GM21367 (cell line): ENCODE results near the gene S100A11.
"Not testable (repeated sequence)": the region's sequence is repeated elsewhere in the genome, so short reads cannot be mapped to it uniquely, and the experiment has no call there.

Experiments used
- ATAC-seq: cut with Tn5 transposase; IDR thresholded peaks from one replicate; pipeline ENCODE4 v1.9.1; 2021; ENCODE audit not compliant: unreplicated experiment

Gene S100A11

DNA sequence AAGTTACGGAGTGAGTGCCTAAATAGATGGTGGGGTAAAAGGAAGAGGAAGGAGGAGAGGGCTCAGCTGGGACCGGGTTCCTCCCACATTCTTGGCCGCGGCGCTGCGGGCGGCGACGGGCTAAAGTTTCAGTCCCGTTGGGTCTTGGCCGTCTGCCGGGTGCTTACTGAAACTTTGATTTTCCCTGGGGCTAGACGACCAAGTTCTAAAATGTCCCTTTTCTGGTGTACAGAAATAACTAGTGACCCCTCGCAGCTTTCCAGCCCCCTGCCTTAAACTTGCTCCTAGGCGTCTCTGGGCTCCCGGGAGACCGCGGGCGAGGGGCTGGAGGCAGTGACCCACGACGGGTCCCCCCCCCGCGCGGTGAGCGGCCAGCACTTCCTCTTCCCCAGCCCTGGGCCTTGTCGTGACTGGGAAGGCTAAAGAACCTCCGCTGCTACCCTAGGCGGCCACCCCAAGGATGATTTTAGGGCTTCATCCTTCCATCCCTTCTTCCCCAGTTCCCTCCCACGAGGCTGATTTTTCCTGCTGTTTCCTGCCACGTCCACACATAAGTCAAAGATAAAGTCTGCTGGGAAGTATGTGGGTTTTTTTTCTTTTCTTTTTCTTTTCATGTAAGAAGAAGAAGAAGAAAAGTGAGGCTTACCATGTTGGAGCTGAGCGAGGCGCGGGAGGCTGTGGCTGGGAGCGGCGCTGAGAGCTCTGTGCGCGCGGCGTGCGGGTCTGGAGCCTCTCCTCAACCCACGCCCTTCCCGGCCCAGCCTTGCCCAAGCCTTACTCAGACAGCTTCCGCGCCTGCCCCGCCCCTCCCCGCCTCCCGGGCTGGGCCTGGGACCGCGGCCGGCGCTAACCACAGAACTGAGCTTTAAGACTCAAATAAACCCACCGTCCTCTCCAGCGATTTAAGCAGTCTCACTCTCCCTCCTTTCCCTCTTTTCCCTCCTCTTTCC lies at the start of gene S100A11:
S100A11 (minus strand) TSS at position 738 of the 950 bp plus-strand sequence; CDS start at position 649, 89 bp downstream.
- ATAC-seq = no peak

DNA sequence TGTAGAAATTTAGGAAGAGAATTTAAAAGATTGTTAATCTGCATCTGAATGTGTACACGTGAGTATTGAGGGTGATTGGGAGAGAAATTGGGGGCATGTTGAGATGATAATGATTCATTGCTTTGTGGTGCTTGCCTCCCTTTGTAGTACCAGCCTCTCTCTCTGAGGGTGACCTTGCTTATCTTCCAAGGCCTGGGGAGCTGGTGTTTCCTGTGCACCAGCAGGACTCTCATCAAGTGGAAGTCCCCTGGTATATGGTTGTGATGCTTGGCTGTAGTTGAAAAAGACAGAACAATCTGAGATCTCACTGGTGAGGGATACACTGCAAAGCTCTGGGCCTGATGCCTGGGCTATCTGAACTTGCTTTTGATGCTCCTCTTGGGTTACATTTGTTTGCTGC lies 48.0 kb upstream of the S100A11 start:
- no peak for ATAC-seq

DNA sequence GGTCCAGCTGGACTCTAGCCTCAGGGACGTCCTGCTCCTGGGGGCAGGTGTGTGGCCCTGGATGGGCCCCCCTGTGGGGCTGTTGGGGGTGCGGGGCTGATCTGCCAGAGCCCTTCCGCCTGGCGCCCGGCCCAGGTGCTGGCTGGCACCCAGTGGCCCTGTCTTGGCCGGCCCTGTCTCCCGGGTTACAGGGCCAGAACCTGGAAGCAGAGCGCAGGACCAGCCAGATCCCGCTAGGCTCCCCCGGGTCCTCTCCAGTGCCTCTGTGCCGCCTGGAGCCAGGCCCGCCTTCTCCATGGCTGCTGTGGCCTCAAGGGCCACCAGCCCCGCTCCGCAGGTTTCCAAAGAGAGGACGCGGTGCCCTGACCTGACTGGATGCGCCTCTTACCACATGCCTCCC lies 44.2 kb upstream of the S100A11 start:
- not testable (repeated sequence) for ATAC-seq

DNA sequence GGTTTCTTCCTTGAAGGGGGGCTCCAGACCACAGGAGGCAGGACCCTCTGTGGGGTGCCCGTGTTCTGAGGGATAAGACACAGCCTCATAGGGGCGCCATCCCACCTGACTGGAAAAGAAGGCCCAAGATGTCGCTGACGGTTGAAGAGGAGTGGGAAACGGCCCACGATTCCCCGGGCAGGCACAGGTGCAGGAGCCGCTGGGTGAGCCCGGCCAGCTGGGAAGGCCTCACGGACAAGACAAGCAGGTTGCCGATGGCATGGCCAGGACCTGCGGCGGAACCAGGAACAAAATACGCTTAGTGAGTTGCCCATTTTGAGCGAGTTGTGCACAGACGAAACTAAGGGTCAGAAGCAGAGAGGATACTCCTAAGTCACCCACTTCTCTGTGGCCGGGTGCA lies 43.7 kb upstream of the S100A11 start:
- ATAC-seq = not testable (repeated sequence)

DNA sequence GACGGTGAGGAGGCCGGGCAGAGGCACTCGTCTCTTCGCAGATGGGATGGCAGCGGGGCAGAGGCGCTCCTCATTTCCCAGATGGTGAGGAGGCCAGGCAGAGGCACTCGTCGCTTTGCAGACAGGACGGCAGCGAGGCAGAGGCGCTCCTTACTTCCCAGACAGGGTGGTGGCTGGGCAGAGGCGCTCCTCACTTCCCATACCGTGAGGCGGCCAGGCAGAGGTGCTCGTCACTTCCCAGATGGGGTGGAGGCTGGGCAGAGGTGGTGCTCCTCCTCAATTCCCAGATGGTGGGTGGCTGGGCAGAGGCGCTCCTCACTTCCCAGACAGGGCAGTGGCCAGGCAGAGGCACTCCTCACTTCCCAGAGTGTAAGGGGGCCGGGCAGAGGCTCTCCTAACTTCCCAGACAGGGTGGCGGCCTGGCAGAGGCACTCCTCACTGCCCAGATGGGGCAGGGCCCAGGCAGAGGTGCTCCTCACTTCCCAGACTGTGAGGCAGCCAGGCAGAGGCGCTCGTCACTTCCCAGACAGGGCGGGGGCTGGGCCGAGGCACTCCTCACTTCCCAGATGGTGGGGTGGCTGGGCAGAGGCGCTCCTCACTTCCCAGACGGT lies 42.1 kb upstream of the S100A11 start:
- ATAC-seq = no peak

DNA sequence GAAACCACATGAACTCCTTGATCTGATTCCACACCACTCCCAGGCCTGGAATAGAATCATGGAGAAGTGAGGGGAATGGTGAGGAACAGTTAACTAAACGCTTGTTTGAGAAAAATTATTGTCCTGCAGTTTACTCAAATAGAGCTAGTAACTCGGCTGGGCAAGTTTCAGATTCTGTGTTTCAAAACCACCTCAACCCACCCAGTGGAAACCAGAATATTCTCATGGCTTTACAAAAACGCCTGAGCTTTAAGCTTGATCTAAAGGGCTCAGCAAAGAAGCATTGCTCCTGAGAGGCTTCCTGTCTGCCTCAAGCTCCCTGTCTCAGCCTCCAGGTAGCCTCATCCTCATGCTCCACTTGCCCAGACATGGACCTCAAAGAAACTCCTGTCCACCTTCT lies 35.5 kb upstream of the S100A11 start:
- ATAC-seq = no peak

DNA sequence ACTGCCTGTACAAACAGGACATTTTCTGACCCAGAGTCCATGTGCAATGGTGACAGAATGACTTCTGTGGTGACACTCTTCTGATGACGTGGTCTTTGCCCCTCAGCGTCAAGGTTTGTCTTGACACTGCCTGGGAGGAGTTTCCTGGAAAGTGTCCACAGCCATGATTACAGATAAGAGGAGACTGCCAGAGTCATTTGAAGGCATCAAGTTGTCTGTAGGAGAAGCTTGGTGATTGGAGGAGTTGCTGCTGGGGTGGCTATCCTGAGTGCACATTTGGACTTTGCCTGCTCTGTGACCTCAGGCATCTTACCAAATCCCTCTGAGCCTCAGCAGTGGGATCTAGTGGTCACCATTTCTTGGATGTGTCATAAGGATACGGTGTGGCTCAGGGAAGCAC lies 34.3 kb upstream of the S100A11 start:
- no peak for ATAC-seq

DNA sequence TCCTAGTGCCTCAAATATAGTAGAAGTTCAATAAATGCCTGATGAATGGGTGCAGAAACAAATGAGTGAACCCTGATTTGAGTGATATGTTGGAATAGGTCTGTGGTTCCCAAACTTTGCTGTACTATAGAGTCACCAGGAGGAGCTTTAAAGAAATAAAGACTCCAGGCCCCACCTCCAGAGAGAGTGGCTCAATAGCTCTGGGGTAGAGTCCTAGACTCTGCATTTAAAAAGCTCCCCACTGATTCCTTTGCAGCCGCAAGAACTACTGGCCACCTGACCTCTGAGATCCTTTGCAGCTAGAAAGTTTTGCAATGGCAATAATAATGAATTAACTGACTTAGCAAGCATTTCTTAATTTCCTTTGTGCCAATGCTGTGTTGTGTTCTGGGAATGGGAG lies 31.1 kb upstream of the S100A11 start:
- ATAC-seq = no peak

DNA sequence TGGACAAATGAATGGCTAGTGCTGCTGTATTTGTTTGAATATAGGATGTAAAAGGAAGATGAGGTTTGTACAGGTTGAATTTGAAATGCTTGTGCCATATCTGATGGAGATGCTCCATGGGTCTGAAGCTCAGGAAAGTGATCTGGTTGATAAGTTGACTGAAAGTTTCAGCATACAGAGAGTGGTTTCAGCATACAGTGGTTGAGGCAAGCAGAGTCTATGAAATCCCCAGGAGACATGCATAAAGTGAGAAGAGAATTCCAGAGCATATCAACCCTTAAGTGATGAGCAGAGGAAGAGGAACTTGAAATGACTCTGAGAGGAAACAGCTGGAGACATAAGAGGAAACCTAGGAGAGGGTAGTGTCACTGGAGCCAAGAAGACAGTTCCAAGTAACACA lies 30.3 kb upstream of the S100A11 start:
- ATAC-seq = no peak

DNA sequence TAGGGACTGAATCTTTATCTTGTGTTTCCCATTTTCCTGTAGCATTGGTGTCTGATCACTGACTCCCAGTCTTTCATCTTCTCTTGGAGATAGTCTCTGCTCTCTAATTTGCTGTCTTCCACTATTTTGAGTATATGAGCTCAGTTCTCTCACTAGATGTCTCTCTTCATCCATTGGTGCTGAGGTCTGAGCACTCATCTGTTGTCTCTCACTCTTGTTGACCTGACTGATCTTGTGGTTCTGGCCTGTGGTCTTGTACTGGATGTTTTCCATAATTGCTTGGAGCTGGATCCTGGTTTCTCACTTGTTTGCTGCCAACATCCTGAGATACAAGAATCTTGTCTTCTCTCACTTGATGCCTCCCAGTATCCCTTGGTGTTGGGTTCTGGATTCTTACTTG lies 25.1 kb upstream of the S100A11 start:
- ATAC-seq = no peak

DNA sequence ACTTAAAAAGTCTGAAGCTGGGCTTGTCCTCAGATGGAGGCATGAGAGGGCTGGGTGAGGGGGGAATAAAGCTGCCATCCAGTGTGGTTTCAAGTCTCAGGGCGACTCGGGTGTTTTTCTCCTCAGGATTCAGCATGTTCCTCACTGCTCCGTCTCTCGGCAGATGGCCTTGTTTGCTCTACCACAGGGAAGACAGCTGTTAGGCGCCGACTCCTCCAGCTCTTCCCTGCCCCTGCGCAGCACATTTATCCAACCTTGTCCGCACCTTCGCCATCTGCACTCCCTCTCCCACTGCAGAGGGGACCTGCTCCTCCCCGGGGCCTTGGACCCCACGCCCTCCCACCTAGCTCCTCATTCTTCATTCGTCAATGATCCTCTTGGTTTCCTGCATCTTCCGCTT lies 16.6 kb upstream of the S100A11 start:
- ATAC-seq = no peak

DNA sequence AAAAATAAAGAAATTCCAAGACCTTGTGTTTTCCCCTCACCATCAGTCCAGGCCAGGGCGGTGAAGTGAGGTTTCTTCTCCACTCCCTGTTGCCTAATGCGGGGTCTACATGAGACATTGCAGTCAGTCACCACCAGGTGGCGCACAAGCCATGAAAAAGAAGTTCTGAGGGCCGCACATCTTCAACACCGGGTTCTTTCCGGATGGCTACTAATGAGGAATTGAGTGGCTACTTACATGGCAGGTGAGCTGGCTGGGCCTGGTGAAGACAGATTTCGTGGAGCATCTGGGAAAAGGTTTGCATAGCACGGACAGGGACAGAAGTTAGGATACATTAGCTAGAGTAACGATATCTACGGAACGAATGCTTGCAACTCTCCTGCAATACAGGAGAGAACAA lies 15.8 kb upstream of the S100A11 start:
- no peak for ATAC-seq

DNA sequence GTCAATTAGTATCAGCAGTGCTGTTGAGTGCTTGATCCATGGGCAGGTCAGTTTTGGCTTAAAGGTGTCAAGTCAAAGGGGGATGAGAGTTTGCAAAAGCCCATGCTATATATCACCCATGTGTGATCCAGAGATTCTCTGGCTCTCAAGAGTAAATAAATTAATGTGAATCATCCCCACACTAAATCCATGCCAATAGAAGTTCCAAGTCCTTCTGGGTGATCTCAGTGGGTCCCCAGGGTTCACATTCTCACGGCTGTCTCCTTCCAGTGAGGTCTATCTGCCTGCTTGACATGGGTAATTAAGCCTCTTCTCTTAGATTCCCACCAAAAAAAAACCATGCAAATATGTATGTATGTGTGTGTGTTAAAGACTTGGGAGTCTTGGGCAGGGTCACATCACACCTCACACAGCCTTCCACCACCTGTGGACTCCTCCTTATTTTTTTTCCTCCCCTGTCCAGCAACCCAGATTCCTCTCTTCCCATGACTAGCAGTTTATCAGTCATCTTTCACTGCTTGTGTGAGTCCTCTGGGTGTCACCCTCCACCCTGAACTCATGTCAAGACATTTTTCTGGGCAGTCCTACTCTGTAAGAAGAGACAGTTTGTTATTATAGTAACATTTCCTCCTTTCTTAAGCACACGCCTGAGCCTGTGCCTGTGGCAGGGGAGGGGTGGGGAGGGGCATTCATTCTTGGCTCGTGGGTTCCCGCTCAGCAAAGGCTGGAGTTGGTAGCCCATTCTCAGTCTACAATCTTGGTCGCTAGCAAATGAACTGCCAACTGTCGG lies 14.3 kb upstream of the S100A11 start:
- ATAC-seq = no peak

DNA sequence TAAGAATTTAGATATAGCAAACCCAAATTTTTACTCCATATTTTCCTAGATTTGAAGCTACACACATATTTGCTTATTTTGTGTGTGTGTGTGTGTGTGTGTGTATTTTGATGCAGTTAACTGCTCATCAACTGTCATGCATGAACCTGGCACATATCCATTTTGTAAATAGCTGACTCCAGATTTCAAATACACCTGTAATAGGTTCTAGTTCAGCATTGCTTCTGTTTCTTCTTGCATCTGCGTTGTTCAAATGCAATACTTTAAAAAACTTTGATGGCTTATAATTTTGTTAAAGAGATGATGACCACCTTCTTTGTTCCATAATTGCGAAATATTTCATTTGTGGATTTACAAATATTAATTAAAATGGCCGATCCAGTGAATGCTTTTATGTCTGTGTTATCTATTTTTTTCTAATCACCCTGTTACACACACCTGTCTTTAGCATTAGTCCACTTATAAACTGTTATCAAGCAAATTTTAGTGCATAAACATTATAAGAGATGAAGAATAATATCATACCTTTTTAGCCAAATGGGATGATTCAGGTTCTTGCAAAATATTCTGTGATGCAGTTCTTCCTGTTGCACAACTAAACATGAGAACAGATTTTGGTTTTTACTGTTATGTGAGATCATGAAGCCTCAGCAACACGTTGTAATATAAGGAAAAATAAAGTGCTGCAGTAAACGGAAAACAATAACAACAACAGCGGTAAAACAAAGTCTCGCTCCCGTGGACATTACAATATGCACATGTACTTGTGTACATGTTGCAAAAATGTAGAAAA lies 12.7 kb upstream of the S100A11 start:
- ATAC-seq = no peak

DNA sequence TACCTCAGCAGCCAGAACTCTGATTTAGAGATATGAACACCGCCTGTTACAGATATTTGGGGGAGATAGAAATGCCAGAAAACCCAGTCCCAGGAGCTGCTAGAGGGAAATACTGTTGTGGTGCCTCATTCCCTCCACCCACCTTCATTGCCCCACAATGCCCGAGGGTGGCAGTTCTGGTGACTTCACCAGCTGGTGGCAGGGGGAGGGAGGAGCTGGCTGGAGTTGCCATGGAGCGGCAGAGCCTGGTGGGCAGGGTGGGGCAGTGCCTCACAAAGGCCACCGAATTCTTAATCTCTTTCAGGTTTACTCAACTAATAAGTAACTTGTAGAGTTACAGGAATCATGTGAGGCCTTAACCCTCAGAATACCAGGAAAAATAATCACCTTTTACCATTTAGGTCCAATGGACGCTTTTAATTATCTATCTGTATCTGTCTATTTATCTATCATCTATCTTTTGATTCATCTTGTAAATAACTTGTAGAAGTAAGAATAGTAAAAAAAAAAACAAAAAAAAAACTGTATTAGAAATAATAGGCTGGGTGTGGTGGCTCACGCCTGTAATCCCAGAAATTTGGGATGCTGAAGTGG lies 11.7 kb upstream of the S100A11 start:
- peak; percentile 13 for ATAC-seq

DNA sequence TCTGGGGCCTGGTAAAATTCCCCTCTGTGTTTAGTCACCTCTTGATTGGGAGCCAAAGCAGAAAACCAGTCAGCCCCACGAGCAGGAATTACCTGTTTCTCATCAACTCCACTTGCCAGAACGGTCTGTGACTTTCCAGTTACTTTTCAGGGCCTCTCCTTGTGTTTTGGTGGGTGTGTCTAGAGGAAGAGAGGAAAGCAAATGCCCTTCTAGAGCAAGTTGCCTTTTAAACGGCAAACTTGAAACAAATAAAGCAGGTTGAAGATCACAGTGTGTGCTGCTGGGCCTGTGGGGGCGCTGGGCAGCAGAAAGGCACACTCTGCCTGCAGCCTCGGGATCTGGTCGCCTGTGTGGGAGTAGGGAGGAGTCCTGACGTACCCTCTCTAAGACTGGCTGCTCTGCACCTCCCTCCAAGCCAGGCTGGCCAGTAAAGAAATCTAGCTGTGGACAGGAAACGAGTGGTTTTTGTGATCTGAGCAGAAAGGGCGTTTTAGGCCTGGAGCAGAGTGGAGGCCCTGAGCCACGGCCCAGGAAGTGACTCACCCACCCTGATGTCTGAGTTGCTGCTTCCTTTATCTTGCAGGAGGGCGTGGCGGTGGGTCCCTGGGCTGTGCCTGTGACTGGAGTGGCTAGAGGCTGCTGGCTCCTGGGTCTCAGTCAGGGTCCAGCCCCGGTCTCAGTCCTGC lies 11.1 kb upstream of the S100A11 start:
- ATAC-seq = peak; percentile 93

DNA sequence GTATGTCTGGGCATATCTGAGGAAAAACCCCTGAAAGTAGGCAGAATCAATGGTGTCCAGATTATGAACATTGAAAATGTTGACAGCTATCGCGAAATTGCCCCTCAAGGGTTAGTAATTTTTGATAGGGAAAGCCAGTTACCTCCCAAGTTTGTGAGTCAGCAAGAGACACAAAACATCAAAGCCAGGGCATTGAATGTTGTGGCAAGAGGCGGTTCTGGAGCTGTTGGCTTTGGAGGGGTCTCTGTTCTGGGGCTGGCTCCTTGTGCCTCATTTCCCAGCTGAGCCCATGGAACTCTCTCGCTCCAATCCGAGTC lies 10.6 kb upstream of the S100A11 start:
- no peak for ATAC-seq

DNA sequence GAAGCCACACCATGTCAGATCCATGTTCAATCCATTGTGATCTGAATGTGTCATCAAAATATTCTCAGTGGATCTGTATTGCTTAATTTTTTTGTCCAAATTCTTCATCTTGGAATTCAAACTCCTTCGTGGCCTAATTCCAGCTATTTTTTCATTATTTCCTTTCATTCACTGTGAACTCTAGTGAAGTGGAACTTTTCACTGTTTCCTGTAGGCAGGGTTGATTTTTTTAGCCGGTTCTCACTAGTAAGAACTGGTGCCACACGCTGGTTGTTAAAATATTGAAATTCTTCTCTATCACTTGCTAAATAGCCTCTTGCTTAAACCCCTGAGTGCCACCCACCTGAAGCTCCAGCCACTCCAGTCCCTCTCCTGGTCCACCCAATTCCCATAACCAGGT lies 7.6 kb upstream of the S100A11 start:
- ATAC-seq = no peak

DNA sequence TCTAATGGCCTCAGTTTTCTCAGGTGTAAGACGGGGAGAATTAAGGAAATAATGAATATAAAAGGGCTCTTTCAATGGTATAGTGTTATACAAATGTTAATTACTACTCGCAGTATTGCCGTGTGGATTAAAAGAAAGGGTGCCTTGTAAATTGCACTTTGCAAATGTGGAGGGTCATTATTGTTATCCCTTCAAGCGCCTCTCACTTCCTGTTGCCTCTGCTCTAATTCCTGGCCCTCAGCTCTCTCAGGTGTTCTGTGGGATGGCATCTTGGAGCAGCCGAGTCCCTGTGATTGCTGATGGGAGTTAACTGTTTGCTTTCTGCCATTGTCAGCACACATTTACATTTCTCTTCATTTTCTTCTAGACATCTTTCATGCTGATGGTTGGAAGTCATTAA lies 7.1 kb upstream of the S100A11 start:
- no peak for ATAC-seq

DNA sequence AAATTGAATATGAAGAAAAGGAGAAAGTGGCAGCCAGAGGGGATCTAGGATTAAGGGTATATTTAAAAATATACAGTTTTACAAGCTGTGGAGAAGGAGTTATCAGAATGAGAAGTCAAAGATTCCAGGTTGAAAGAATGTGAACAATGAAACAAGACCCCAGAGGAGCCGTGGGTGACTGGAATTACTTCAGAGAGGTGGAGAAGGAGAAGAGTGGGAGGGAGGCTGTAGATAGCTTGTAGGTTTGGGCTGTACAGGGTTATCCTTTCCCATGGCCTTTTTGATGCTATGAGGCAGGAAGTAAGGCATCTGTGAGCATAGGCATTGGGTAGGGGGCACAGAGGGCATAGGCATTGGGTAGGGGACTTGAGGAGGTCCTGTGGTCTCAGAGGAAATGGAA lies 5.2 kb upstream of the S100A11 start:
- no peak for ATAC-seq
